AG10803 (cell line): ENCODE results near the gene ZFR2.

Experiments used
- DNase-seq: peaks from one replicate; pipeline ENCODE4 v3.0.0; 2010; ENCODE audit warnings: low read depth
- H3K4me3 ChIP-seq: 2 replicates; pipeline ENCODE4 v1.5.1; 2011; ENCODE audit warnings: mild to moderate bottlenecking, low read length, control low read depth
- CTCF ChIP-seq: conservative IDR thresholded peaks from 2 replicates; pipeline ENCODE4 v1.5.1; 2011; ENCODE audit warnings: mild to moderate bottlenecking, low read length, control low read depth, inconsistent platforms

The ZFR2 gene

GRCh38 chr19:3808420-3809143 lies 60.3 kb downstream of the ZFR2 start:
- H3K4me3 ChIP-seq, result no peak overlapping the region
- no peak for DNase-seq
- TF ChIP-seq CTCF, result no peak

GRCh38 chr19:3807574-3808354 lies 61.1 kb downstream of the ZFR2 start:
- no peak for TF ChIP-seq CTCF
- H3K4me3 ChIP-seq, result no peak overlapping the region
- DNase-seq, result no peak

- DNase-seq, result no peak
- no peak overlapping the region for H3K4me3 ChIP-seq
- TF ChIP-seq CTCF, result no peak
These were observed 61.7 kb downstream of the ZFR2 start for GRCh38 chr19:3807131-3807480.

GRCh38 chr19:3805859-3806258 lies 63.0 kb downstream of the ZFR2 start:
- no peak for DNase-seq
- TF ChIP-seq CTCF, result no peak
- H3K4me3 ChIP-seq, result no peak overlapping the region

GRCh38 chr19:3804429-3804828 lies 64.4 kb downstream of the ZFR2 start:
- TF ChIP-seq CTCF, result no peak
- no peak for DNase-seq

GRCh38 chr19:3803986-3804385 lies 64.9 kb downstream of the ZFR2 start:
- H3K4me3 ChIP-seq, result no peak overlapping the region
- no peak for DNase-seq
- TF ChIP-seq CTCF, result no peak

More at GRCh38 chr19:3804429-3804828, 64.4 kb downstream of the ZFR2 start:
- H3K4me3 ChIP-seq, result no peak overlapping the region
